NCI-H2081 treated with DMSO at 0.1 percent for 48 hours (cell line): ENCODE results near the gene GCHFR.

ENCODE experiments used
- DNase-seq: peaks from one replicate; lab custom pipeline; 2025; lab: John Stamatoyannopoulos, UW

The GCHFR gene

DNA sequence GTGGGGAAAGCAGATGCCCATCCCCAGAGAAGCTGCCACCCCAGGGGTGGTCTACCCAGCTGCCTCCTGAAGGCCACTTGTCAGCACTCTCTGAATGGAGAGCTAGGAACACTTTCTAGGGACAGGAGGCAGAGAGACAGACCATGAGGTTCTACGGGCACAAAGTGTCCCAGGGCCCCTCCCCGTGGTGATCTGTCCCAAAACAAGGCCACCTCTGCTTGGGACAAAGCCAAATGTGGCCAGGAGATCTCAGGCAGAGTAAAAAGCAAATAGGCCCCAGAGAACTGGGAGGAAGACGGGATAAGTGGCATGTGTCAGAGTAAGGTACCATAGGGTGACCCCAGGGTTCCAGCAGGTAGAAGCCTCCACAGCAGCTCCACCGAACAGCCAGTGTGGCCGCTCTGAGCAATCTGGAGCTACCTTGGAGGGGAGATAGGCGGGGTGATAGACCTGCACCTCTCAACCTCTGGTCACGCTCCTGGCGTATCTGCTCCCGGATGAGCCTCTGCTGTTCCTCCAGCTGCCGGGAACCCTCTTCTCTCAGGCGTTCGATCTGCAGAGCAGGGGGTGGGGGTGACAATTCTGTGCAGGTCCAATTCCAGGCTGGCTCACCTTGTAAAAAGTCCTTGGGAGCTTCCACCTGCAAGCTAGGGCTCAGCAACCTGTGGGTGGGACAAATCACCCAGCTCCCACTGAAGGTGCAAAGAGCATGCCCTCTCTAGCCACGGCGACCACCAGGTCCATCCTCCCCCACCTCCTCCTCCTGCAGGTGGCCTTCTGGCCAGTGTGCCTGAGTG is 12.1 kb downstream of the GCHFR start:
- DNase-seq, result no peak

DNA sequence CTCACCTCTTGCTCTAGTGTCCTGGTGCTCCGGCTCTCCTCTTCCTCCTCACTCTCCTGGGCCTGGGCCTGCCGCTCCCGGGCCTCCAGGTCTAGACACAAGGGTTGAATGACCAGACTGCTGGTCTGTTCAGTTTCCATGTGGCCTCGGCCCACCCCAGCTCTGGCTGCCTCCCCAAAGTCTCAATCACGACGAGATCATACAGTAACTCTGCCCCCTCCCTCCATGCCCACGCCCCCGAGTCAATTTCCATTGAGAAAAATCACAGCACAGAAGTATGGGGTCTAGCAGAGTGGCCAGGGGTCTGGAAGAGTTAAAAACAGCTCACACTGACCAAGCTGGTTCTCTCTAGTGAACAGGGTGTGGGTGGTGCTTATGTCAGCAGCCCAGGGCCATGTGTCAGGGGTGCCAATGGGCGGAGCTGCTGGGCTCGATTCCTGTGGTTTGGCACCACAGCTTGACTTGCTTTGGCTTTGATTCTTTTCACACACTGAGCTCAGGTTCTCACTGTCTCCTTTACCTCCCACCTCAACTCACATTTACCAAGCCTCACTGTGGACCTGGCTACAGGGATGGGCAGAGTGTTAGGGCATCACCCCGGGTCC is 12.8 kb downstream of the GCHFR start:
- DNase-seq, result no peak

DNA sequence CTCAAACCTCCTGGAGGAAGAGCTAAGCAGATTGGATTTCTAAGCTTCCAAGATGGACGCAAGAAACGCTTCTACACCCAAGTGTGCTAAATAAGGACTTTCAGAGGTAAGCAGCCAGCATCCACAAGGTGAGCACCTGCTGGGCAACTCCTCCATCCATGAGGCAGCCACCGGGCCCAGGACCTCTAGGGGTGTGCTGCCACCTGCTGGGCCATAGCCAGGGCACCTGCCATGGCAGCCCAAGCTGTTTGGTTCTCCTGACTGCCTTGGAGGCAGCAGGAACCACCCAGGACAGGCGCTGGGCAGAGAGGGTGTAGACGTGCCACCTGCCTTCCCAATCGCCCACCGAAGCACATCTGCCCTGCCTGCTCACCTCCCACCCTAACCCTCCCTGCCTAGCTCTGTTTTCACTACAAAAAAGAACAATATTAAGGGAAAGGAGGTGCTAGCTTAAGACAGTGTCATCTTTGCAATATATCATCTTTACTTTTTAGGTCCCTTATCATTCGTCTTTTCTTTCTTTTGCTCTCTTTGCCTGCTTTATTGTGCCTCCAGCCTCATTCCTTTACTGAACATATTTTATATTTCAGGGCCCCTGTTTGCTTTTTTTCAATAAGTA is 18.9 kb downstream of the GCHFR start:
- DNase-seq, result no peak

DNA sequence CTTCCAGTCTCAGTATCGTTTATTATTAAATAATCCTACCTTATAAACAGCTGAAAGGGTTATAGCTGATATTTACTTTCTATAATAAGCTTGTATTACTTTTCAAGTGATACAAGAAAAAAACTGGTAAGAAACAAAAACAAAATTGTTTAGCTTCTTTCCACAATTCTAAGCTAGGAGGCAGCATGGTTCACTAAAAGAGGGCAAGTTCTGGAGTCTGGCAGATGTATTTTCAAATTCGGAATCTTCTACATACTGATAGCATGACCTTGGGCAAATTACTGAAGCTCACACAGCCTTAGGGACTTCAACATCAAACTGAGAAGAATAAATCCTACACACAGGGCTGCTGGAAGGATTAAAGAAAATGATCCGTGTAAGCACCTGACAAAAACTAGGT is 21.3 kb downstream of the GCHFR start:
- DNase-seq, result no peak

DNA sequence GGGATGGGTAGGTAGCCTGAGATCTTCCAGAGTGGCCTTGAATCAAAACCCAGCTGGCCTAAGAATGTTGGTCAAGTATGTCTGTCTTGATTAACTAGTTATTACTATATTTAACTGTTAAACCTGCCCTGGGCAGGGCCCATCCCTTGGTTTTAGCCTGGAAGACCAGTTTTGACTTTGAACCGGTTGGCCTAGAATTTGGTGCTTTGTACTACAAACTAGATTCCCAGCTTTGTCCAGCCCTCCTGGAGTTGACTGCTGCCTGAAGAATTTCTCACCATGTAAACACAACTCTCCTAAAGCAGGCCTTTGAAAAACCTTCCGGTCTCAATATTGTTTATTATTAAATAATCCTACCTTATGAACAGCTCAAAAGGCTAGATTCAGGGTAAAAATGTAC is 21.9 kb downstream of the GCHFR start:
- DNase-seq, result no peak

DNA sequence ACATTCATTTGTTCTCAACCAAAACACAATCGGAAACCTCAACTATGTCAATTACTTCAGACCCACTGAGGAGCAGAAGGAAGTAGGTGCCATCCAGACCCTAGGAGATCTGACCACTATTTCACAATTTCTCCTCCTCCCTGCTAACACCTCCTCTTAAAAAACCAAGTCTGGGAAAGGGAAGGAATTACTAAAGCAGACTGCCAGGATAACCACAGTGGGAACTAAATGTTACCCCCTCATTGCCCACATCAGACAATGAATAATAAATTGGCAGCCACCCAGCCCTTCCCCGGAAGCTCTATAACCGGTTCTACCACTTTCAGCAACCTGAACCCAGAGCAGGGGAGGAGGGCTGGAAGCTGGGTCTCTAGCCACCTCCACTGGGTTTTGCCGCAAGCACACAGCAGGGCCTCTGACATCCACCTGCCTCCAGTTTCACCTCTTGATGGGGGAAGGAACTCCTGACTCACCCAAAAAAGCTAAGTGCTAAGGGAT is 23.5 kb downstream of the GCHFR start:
- peak; percentile 94 for DNase-seq

DNA sequence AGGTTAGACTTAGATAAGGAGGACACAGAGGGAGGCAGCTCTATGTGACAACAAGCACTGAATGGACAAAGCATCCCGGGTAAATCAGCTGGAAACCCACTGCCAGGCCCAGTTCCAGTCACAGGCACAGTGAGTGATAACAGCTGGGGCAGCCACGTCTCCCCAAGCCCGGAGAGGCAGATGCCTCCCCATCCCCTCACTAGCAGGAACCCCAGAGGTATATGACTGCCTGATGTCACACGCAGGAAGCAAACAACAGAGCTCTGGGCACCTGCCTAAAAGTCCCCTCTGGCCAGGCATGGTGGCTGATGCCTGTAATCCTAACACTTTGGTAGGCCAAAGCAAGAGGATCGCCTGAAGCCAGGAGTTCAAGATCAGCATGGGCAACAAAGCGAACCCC is 24.1 kb downstream of the GCHFR start:
- DNase-seq, result no peak

DNA sequence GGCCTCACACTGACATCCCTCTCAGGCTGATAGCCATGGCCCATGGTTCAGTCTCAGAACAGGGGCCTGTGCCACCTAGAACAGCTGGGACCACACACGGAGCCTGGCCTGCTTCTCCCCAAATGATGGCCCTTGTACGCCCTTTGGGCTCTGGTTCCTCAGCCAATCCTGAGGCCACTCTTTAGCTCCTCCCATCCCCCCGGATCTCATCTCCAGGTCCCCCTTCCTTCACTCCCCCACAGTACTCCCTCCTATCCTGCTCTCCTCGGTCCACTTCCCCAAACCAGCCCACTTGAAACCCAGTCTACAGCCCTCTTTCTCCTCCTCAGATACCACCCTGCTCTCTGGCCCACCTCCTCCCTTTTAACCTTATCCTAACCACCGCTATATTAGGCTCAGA is 25.3 kb downstream of the GCHFR start:
- no peak for DNase-seq

DNA sequence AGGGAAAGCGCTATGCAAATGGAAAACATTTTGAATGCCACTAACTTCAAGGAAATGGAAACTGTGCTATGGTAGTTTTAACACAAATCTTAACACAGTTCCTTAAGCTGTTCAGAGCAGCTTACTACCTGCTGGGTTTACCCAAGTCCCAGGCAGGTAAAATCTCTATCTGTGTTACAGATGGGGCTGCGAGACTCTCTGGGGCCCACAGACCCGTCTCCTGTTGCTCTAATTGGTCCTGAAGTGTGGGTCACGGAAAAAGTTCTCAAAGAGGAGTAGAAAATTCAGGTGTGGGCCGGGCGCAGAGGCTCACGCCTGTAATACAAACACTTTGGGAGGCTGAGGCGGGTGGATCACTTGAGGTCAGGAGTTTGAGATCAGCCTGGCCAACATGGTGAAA is 26.1 kb downstream of the GCHFR start:
- DNase-seq, result no peak

DNA sequence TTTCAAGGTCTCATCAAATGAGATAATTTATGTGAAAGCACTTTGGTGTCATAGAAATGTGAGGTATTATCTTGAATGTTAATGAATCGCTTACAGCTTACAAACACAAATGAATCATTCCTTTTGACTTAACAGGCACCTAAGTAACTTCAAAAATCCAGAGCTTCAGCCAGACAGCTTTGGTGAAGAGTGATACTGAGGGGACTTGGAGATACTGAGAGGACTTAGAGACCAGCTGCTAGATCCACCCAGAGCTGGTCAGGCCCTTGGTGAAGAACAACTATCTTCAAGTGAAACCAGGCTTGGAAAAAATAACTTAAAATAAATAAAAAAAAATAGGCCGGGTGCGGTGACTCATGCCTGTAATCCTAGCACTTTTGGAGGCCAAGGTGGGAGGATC is 26.9 kb downstream of the GCHFR start:
- DNase-seq, result no peak

DNA sequence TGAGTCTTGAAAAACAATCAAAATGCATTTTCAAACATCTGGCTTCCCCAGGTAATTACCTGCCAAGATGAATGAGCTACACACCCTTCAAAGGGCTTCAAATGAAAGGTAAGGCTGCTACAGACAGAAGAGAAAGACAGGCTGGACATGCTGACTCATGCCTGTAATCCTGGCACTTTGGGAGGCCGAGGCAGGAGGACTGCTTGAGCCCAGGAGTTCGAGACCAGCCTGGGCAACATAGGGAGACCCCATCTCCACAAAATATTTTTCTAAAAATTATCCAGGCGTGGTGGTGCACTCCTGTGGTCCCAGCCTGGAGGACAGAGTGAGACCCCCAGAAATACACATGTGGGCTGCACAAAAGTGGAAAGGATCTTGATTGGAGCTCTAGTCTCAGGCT is 28.5 kb downstream of the GCHFR start:
- DNase-seq, result no peak

DNA sequence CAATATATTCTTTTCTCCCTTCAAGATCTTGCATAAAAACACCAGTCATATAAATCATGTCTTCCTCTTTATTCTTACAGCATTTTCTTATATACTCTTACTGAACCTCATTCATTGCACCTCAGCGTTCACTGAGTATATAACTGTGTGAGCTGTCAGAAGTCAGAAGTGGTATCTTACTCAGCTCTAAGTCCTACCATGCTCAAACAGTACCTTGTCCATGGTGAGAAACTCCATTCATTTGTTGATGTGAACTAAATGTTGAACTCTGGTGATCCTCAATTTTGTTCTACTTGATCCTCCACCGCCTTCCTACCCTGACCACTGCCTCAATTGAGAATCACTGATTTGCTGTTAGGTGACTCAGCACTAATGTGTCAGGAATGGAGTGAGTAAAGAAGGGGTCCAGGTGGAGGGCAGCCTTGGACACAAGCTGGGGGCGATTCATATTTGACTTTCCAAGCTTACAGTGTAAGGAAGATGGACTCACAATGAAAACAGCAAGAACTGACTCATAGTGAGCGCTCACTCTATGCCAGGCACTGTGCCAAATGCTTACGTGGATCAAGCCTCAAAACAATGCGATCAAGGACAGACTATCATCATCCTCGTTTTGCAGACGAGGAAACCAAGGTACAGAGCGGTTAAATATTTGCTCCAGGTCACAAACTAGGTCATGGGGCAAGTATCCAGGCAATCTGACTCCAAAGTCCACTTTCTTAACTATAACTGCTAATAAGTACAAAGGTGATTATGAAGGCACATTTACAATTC is 29.5 kb downstream of the GCHFR start:
- DNase-seq, result no peak

DNA sequence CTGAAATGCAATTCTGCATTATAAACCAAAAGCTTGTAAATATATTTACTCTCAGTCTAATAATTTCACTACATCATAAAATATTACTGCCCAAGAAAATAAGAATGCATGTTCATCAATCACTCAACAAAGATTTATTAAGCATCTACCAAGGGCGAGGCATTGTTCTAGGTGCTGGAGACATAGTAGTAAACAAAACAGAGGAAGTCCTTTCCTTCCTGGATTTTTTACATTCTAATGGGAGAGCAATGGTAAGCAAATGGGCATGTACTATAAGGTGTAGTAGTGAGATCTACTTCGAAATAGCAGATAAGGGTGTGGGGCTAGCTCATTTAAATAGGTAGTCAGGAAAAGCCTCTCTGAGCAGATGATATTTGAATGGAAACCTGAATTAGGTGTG is 32.2 kb downstream of the GCHFR start:
- DNase-seq, result no peak

DNA sequence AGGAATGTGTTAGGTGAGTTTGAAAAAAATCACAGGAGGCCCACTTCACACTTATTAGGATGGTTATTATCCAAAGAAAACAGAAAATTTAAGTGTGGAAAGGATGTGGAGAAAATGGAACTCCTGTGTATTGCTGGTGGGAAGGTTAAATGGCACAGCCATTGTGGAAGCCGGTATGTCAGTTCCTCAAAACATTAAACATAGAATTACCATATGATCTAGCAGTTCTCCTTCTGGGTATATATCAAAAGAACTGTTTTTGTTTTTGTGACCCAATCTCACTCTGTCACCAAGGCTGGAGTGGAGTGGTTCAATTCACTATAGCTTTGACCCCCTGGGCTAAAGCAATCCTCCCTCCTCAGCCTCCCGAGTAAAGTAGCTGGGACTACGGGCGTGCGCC is 32.6 kb downstream of the GCHFR start:
- no peak for DNase-seq

DNA sequence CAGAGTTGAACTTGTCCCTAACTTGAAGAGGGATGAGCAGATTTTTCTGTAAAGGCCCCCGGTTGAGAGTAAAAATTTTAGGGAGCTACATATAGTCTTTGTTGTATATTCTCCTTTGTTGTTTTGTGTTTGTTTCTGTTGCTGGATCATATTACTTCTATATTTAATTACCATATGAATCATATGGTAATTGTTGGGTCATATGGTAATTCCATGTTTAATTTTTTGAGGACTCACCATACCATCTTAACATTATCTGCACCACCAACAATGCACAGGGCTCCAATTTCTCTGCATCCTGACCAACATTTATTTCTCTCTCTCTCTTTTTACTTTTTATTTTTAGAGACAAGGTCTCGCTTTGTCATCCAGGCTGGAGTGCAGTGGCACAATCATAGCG is 35.7 kb downstream of the GCHFR start:
- DNase-seq, result no peak

DNA sequence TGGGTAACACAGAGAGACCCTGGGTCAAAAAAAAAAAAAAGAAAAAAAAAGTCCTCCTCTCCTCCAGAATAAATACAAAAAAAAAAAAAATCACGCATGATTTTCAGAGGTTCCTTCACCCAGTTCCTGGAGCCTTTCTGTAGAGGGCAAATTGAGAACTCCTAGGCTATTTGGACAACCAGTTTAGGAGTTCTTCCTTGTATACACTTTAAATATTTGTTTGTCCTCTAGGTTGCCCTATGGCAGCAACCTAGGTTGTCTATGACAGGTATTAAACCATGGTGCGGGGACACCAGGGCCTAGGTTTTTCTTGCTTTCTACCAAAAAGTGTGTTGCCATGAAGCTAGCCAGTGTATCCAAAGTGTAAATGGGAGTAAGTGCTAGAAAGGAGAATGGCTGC is 39.2 kb downstream of the GCHFR start:
- DNase-seq, result no peak

DNA sequence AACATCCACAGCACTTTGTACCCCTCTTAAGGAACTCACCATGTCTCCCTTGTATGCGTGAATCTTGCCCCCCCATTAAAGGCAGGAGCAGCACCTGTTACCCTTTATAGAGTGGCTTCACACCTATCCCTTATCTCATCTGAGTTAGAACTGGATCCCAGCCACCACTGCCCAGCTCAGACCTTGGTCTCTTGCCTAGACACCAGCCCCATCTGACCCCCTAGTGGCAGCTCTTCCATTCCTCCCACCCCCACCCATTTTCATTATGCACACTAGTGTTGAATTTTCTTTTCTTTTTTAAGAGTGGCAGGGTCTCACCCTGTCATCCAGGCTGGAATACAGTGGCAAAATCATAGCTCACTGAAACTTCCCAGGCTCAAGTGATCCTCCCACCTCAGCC is 39.8 kb downstream of the GCHFR start:
- no peak for DNase-seq

DNA sequence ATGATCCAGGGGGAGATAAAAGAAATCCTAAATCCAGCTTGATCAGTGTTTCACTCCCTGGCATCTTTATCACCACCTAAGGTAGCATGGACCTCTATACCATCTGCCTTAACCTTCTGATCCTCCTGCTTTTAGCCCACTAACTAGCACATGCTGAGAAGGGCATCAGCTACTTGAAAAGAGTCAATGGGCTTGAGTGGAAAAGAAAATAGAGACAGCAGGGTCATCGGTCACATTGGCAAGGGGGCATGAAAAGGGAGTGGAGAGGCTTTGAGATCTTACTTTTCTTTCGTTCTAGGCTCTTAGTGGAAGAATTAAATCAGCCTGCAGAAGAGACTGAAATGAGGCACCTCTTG is 42.8 kb downstream of the GCHFR start:
- no peak for DNase-seq

DNA sequence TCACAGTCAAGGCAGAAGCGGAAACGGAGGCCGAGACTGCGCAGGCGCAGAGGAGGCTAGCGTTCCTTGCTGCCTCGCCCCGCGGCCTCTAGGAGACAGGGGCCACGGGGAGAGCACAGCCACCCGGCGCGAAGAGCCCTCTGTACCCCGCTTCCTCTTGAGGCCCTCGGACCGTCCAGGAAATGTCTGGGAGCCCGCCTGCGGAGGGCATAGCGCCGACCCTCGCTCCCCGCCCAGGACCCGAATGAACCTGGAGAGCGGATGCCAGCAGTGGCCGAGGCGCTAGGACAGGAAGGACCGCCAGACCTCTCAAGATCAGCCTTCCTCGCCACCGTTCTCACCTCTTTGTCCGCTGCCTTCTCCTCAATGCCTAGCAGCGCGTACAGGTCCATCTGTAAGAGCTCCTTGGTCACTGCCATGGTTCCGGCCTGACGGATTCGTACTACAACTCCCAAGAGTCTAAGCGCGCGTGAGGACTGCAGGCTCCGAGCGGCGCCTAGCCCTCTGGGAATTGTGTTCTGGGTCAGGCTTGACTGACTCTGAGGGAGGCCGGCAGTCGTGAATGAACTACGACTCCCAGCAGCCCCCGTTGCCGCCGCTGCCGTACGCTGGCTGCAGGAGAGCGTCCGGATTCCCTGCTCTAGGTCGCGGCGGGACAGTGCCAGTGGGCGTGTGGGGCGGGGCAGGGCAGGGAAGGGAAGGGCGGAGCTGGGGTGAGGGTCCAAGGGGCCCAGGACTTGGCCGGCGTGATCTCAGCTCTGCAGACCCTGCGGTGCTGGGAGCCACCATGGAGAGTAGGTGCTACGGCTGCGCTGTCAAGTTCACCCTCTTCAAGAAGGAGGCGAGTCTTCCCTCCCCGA is 43.4 kb downstream of the GCHFR start, which contains the start of the genes DNAJC17 and ZFYVE19:
TSS of gene DNAJC17 (minus strand) at position 446 of the 860 bp plus-strand sequence. CDS start at position 419, 27 bp downstream.
TSS of gene ZFYVE19 (plus strand) at position 62 of the 860 bp plus-strand sequence. CDS start at position 563, 501 bp downstream.
- DNase-seq, result peak; percentile 90

DNA sequence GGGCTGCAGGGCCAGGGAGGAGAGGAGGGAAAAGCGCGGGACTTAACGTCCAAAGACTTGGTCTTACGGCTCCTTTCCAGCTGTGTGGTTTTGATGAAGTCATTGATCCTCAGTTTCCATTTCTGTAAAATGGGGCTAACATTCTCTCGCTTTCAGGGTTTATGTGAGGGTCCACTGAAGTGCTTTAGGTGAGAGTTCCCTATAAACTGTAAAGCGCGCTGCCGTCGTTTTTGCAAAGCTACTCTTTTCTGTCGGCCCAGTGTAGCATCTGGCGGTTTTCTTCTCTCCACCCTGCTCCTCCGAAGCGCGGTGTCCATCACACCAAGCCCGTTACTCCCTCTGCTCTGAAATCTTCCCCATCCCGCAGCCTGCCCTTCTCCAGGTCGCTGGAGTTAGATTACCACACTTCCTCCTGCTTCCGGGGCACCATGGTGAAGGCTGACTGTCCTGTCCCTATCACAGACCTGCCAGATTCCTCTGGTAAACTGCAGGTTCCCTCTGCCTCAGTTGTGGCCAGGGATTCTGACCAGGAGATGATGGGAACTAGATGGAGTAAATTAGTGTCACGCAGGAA is 44.1 kb downstream of the GCHFR start:
- DNase-seq, result no peak

DNA sequence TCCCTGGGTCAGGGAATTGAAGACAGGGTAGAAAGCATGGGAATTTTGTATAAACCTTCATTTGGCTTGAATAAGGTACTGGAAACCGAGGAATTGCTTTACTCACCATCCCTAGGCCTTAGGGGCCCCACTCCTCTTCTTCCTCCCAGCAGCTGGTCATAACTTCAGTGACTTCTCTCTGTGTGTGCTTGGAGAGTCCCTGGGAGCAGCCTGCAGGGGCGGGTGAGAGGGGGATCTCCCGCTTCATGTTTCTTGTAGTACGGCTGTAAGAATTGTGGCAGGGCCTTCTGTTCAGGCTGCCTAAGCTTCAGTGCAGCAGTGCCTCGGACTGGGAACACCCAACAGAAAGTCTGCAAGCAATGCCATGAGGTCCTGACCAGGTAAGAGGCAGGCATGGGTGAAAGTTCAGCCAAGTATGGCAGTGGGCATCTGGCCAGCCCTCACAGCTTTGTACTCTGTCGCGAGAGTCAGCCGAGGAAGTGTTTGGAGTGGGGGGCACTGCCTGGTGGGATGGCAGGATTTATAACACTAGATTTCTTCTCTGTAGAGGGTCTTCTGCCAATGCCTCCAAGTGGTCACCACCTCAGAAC is 45.1 kb downstream of the GCHFR start:
- DNase-seq, result no peak
